Neural cell (in vitro differentiated cells): ENCODE results near the gene ASB18. TPM values are rescaled to one million over a fixed set of nuclear protein-coding genes. Genes with fewer than 3 reads are reported as not detected.

Experiments used
- H2AFZ ChIP-seq: fragments of 200-600, 300-800 bp; sonication (generic), shearing (Covaris generic); 2 replicates; pipeline ENCODE4 v1.6.0; 2014; ENCODE audit warnings: low read depth, mild to moderate bottlenecking, antibody characterized with exemption, low read length, moderate library complexity
- H3F3A ChIP-seq: fragments of 200-600 bp; shearing (Covaris generic); 2 replicates; pipeline ENCODE4 v1.6.1; 2016; ENCODE audit warnings: mild to moderate bottlenecking, moderate library complexity, mixed read lengths, antibody characterized with exemption, low read length; ENCODE audit not compliant: insufficient read depth, poor library complexity, severe bottlenecking
- H3K27ac ChIP-seq: fragments of 200-600, 300-800 bp; sonication (generic), shearing (Covaris generic); 2 replicates; pipeline ENCODE4 v1.5.1; 2014; ENCODE audit warnings: mild to moderate bottlenecking, low read length, moderate library complexity
- H3K27me3 ChIP-seq: fragments of 300-800, 200-600 bp; sonication (generic), shearing (Covaris generic); 2 replicates; pipeline ENCODE4 v1.6.0; 2014; ENCODE audit warnings: mild to moderate bottlenecking, low read depth, low read length, moderate library complexity; ENCODE audit not compliant: insufficient read depth
- H3K36me3 ChIP-seq: fragments of 300-800, 200-600 bp; sonication (generic), shearing (Covaris generic); 2 replicates; pipeline ENCODE4 v1.5.1; 2014; ENCODE audit warnings: mild to moderate bottlenecking, antibody characterized with exemption, low read length, moderate library complexity; ENCODE audit not compliant: insufficient read depth
- H3K4me2 ChIP-seq: fragments of 300-800, 200-600 bp; sonication (generic), shearing (Covaris generic); 2 replicates; pipeline ENCODE4 v1.6.0; 2014; ENCODE audit warnings: mild to moderate bottlenecking, low read length
- H3K4me3 ChIP-seq: fragments of 300-800, 200-600 bp; sonication (generic), shearing (Covaris generic); 2 replicates; pipeline ENCODE4 v1.5.1; 2014; ENCODE audit warnings: mild to moderate bottlenecking, low read length, moderate library complexity
- H3K79me2 ChIP-seq: fragments of 200-600 bp; shearing (Covaris generic); replicated peaks from 2 replicates; pipeline ENCODE4 v1.6.0; 2014; ENCODE audit warnings: mild to moderate bottlenecking, low read length, moderate library complexity; ENCODE audit not compliant: insufficient read depth
- H3K9ac ChIP-seq: fragments of 300-800, 200-600 bp; sonication (generic), shearing (Covaris generic); 2 replicates; pipeline ENCODE4 v1.6.1; 2016; ENCODE audit warnings: mild to moderate bottlenecking, low read length, mixed read lengths
- H3K9me2 ChIP-seq: fragments of 200-600 bp; shearing (Covaris generic); 2 replicates; pipeline ENCODE4 v1.6.1; 2016; ENCODE audit warnings: mild to moderate bottlenecking, low read length, mixed read lengths; ENCODE audit not compliant: insufficient read depth
- H3K9me3 ChIP-seq: fragments of 200-600, 300-800 bp; sonication (generic), shearing (Covaris generic); 2 replicates; pipeline ENCODE4 v1.6.1; 2016; ENCODE audit warnings: mild to moderate bottlenecking, mixed run types, low read length, moderate library complexity, mixed read lengths
- H4K20me1 ChIP-seq: fragments of 200-600 bp; shearing (Covaris generic); 2 replicates; pipeline ENCODE4 v1.6.1; 2016; ENCODE audit warnings: mild to moderate bottlenecking, mixed run types; ENCODE audit not compliant: insufficient read depth
- EP300 ChIP-seq: fragments of 450-650 bp; conservative IDR thresholded peaks from 2 replicates; pipeline ENCODE4 v1.6.1; 2014; ENCODE audit warnings: antibody characterized with exemption, mild to moderate bottlenecking, moderate library complexity; ENCODE audit not compliant: poor library complexity, severe bottlenecking
- EZH2 ChIP-seq: fragments of 200-600, 300-800 bp; shearing (Covaris generic), sonication (generic); IDR thresholded peaks from 2 replicates; pipeline ENCODE4 v1.6.1; 2014; ENCODE audit warnings: antibody characterized with exemption, low read length, borderline replicate concordance, mild to moderate bottlenecking; ENCODE audit not compliant: insufficient read depth, poor library complexity, severe bottlenecking
- MXI1 ChIP-seq: fragments of 450-650 bp; conservative IDR thresholded peaks from 2 replicates; pipeline ENCODE4 v1.6.1; 2014; ENCODE audit warnings: antibody characterized with exemption, mild to moderate bottlenecking; ENCODE audit not compliant: poor library complexity, severe bottlenecking
- POLR2AphosphoS5 ChIP-seq: IDR thresholded peaks from 2 replicates; pipeline ENCODE4 v1.6.1; 2012
- RAD21 ChIP-seq: fragments of 450-650 bp; conservative IDR thresholded peaks from 2 replicates; pipeline ENCODE4 v1.6.1; 2014; ENCODE audit warnings: antibody characterized with exemption, mild to moderate bottlenecking, moderate library complexity
- SMC3 ChIP-seq: fragments of 450-650 bp; conservative IDR thresholded peaks from 2 replicates; pipeline ENCODE4 v1.6.1; 2014; ENCODE audit warnings: antibody characterized with exemption, mild to moderate bottlenecking, moderate library complexity; ENCODE audit not compliant: poor library complexity
- TAF1 ChIP-seq: IDR thresholded peaks from 2 replicates; pipeline ENCODE4 v1.6.1; 2012; ENCODE audit warnings: low read depth
- polyA plus RNA-seq: library from polyadenylated mRNA; depleted of rRNA; stranded (reverse); fragments of >200 nt; gene quantifications from 2 replicates; pipeline ENCODE4 v1.2.3, GENCODE V29; 2014
- TF ChIP-seq, protein P1 (sequence below): IDR thresholded peaks from 2 replicates; pipeline ENCODE4 v1.6.1; 2012; ENCODE audit warnings: borderline replicate concordance
- TF ChIP-seq, protein P2 (sequence below): fragments of 450-650 bp; IDR thresholded peaks from 2 replicates; pipeline ENCODE4 v1.5.1; 2014; ENCODE audit warnings: antibody characterized with exemption, mild to moderate bottlenecking, moderate library complexity; ENCODE audit not compliant: poor library complexity, severe bottlenecking

ASB18 gene
- polyA plus RNA-seq, 1 donor from 2014 or later = not detected

DNA sequence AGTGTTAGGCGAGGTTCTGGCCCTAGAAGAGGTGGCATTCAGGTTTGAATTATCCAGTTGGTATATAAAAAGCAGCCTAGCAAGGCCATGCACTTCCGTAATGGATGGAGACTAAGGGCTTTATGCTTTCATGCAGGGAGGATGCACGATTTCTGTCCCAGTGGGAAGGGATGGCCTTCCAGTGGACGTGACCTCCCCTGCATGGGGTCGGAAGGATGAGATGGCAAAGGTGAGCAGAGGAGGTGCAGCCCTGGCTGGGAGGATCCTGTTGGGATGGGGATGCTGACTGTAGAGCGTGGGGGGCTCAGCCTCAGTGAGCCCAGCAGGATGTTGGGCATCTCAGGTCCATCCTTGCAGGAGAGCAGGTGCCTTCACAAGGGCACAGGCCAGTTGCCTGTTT, 4.8 kb downstream of the ASB18 start:
- no peaks in the 10 kb centered on the region for H3K79me2 ChIP-seq
- TF ChIP-seq SMC3 (no peak), EP300 (no peak), POLR2AphosphoS5 (no peak), EZH2 (no peak), MXI1 (no peak), TAF1 (no peak), RAD21 (no peak)
- TF ChIP-seq, protein P1, sequence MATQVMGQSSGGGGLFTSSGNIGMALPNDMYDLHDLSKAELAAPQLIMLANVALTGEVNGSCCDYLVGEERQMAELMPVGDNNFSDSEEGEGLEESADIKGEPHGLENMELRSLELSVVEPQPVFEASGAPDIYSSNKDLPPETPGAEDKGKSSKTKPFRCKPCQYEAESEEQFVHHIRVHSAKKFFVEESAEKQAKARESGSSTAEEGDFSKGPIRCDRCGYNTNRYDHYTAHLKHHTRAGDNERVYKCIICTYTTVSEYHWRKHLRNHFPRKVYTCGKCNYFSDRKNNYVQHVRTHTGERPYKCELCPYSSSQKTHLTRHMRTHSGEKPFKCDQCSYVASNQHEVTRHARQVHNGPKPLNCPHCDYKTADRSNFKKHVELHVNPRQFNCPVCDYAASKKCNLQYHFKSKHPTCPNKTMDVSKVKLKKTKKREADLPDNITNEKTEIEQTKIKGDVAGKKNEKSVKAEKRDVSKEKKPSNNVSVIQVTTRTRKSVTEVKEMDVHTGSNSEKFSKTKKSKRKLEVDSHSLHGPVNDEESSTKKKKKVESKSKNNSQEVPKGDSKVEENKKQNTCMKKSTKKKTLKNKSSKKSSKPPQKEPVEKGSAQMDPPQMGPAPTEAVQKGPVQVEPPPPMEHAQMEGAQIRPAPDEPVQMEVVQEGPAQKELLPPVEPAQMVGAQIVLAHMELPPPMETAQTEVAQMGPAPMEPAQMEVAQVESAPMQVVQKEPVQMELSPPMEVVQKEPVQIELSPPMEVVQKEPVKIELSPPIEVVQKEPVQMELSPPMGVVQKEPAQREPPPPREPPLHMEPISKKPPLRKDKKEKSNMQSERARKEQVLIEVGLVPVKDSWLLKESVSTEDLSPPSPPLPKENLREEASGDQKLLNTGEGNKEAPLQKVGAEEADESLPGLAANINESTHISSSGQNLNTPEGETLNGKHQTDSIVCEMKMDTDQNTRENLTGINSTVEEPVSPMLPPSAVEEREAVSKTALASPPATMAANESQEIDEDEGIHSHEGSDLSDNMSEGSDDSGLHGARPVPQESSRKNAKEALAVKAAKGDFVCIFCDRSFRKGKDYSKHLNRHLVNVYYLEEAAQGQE = no peak
- TF ChIP-seq, protein P2, sequence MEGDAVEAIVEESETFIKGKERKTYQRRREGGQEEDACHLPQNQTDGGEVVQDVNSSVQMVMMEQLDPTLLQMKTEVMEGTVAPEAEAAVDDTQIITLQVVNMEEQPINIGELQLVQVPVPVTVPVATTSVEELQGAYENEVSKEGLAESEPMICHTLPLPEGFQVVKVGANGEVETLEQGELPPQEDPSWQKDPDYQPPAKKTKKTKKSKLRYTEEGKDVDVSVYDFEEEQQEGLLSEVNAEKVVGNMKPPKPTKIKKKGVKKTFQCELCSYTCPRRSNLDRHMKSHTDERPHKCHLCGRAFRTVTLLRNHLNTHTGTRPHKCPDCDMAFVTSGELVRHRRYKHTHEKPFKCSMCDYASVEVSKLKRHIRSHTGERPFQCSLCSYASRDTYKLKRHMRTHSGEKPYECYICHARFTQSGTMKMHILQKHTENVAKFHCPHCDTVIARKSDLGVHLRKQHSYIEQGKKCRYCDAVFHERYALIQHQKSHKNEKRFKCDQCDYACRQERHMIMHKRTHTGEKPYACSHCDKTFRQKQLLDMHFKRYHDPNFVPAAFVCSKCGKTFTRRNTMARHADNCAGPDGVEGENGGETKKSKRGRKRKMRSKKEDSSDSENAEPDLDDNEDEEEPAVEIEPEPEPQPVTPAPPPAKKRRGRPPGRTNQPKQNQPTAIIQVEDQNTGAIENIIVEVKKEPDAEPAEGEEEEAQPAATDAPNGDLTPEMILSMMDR = no peak
- no peaks in the 10 kb centered on the region for H3K9me3 ChIP-seq
- H4K20me1 ChIP-seq = no peaks in the 10 kb centered on the region
- H3K36me3 ChIP-seq = no peaks in the 10 kb centered on the region
- H3K27me3 ChIP-seq = no peaks in the 10 kb centered on the region
- H3F3A ChIP-seq = no peaks in the 10 kb centered on the region
- H3K9me2 ChIP-seq = no peaks in the 10 kb centered on the region
- no peak overlapping the region for H3K9ac ChIP-seq
- H3K4me2 ChIP-seq = no peak overlapping the region
- no peak overlapping the region for H3K4me3 ChIP-seq
- no peak overlapping the region for H2AFZ ChIP-seq
- no peak overlapping the region for H3K27ac ChIP-seq

- Histone ChIP-seq H3K27ac (no peak overlapping the region), H3K79me2 (no peaks in the 10 kb centered on the region), H3K36me3 (no peaks in the 10 kb centered on the region), H4K20me1 (no peaks in the 10 kb centered on the region), H3K9me3 (no peaks in the 10 kb centered on the region), H2AFZ (no peak overlapping the region), H3K9me2 (no peaks in the 10 kb centered on the region), H3F3A (no peaks in the 10 kb centered on the region), H3K4me3 (no peak overlapping the region), H3K27me3 (no peaks in the 10 kb centered on the region), H3K9ac (no peak overlapping the region), H3K4me2 (no peak overlapping the region)
- TF ChIP-seq RAD21 = no peak
- no peak for TF ChIP-seq POLR2AphosphoS5
- no peak for TF ChIP-seq SMC3
- no peak for TF ChIP-seq EP300
- no peak for TF ChIP-seq TAF1
- TF ChIP-seq MXI1 = no peak
- TF ChIP-seq, protein P2 = no peak
- TF ChIP-seq EZH2 = no peak
- TF ChIP-seq, protein P1 = no peak
Measured at GRCh38 chr2:236257575-236257974, 6.6 kb downstream of the ASB18 start.
